Transverse colon (tissue), 4 donors: ENCODE measurements around the gene REG1B.

Source experiments
- POLR2A ChIP-seq: fragments of 450-650 bp; IDR thresholded peaks from one replicate; pipeline ENCODE4 v1.6.1; 2016; ENCODE audit warnings: antibody characterized with exemption, mild to moderate bottlenecking, moderate library complexity
- POLR2AphosphoS5 ChIP-seq, 3 donors: sonication (generic); formaldehyde crosslinking; IDR thresholded peaks; one replicate each; pipeline ENCODE4 v1.6.1; 2016; ENCODE audit warnings: antibody characterized with exemption in 3 of 3
- TF ChIP-seq, protein P1 (sequence below), 5 experiments: fragments of 200-600 bp in 3 of 5; fragments of 450-650 bp in 2 of 5; sonication (generic) in 3 of 5; IDR thresholded peaks; 1 replicate in 2 of 5; 2 replicates in 3 of 5; pipeline ENCODE4 v1.5.1; 2016 to 2017; ENCODE audit warnings: antibody characterized with exemption in 5 of 5, inconsistent platforms in 3 of 5, mild to moderate bottlenecking in 2 of 5, moderate library complexity in 1 of 5

DNA sequence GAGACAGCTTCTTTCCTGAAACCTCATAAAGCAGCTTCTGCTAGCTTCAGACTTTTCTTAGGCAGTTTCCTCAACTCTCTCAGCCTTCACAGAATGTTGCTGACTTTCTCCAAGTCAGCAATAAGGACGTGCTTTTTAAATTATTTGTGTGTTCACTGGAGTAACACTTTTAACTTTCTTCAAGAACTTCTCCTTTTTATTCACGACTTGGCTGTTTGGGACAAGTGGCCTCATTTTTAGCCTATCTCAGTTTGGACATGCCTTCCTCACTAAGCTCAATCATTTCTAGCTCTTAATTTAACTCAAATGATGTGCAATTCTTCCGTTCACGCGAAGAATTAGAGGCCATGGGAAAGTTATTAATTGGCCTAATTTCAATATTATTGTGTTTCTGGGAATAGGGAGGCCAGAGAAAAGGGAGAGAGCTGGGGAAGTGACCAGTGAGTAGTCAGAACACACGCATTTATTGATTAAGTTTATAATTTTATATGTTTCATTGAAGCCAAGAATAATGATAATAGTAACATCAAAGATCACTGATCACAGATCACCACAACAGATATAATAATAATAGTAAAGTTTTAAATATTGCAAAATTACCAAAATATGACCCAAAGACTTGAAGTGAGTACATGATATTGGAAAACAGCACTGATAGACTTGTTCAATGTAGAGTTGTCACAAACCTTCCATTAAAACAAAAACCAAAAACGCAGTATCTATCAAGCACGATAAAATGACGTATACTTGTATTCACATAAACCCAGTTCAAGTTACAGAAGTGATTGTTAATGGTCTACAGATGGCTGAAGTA is 37.3 kb upstream of the REG1B start:
- TF ChIP-seq POLR2A = no peak
- TF ChIP-seq, protein P1, sequence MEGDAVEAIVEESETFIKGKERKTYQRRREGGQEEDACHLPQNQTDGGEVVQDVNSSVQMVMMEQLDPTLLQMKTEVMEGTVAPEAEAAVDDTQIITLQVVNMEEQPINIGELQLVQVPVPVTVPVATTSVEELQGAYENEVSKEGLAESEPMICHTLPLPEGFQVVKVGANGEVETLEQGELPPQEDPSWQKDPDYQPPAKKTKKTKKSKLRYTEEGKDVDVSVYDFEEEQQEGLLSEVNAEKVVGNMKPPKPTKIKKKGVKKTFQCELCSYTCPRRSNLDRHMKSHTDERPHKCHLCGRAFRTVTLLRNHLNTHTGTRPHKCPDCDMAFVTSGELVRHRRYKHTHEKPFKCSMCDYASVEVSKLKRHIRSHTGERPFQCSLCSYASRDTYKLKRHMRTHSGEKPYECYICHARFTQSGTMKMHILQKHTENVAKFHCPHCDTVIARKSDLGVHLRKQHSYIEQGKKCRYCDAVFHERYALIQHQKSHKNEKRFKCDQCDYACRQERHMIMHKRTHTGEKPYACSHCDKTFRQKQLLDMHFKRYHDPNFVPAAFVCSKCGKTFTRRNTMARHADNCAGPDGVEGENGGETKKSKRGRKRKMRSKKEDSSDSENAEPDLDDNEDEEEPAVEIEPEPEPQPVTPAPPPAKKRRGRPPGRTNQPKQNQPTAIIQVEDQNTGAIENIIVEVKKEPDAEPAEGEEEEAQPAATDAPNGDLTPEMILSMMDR (IDR thresholded peaks at IDR 0.05) = no peak
- no peak for TF ChIP-seq POLR2AphosphoS5 (IDR thresholded peaks at IDR 0.05)
